Activated CD4-positive, alpha-beta T cell treated with anti-CD3 and anti-CD28 coated beads, Interleukin-2, amount 50 U/mL, for 4 hours (primary cell): Measurements from ENCODE around the gene DUSP9.

Source experiments
- DNase-seq, 2 experiments: peaks; one replicate each; pipeline ENCODE4 v3.0.0-alpha.2; 2020

The DUSP9 gene

DNA sequence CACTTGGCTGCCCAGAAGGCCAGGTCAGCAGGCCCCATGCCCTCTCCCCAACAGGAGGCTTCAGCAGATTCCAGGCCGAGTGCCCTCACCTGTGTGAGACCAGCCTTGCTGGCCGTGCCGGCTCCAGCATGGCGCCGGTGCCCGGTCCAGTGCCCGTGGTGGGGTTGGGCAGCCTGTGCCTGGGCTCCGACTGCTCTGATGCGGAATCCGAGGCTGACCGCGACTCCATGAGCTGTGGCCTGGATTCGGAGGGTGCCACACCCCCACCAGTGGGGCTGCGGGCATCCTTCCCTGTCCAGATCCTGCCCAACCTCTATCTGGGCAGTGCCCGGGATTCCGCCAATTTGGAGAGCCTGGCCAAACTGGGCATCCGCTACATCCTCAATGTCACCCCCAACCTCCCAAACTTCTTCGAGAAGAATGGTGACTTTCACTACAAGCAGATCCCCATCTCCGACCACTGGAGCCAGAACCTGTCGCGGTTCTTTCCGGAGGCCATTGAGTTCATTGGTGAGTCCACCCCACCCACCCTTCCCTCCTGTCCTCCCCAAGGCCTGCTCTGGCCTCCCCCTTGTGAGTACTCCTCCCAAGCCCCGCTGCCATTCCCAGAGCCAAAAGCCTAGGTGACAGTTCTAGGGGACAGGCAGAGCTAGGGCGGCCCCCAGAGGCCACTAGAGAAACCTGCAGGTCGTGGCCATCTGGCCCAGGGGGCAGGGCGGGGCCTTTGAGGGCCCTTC lies 2.3 kb downstream of the DUSP9 start:
- DNase-seq, result peak in 1 of 2 experiments; percentile 20

DNA sequence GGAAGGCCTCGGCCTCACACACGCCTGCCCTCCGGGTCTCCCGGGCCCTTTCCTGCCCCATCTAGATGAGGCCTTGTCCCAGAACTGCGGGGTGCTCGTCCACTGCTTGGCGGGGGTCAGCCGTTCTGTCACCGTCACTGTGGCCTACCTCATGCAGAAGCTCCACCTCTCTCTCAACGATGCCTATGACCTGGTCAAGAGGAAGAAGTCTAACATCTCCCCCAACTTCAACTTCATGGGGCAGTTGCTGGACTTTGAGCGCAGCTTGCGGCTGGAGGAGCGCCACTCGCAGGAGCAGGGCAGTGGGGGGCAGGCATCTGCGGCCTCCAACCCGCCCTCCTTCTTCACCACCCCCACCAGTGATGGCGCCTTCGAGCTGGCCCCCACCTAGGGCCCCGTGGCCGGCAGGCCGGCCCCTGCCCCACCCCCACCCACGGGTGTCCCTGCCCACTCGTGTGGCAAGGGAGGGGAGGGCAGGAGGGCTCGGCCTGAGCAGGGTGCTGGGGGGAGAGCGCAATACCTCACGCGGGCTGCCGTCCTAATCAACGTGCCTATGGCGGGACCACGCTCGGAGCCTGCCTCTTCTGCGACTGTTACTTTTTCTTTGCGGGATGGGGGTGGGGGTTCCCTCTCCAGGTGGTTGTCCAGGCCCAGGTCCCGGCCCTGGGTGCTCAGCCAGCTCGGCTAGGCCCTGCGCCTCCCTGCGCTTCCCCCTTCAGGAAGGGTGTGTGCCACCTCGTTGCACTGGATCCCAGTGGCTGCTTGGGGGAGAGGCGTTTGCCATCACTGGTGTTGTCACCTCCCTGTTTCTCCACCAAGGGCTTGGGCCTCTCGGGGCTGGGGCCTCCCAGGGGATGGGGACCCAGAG lies 3.1 kb downstream of the DUSP9 start:
- DNase-seq, result no peak

DNA sequence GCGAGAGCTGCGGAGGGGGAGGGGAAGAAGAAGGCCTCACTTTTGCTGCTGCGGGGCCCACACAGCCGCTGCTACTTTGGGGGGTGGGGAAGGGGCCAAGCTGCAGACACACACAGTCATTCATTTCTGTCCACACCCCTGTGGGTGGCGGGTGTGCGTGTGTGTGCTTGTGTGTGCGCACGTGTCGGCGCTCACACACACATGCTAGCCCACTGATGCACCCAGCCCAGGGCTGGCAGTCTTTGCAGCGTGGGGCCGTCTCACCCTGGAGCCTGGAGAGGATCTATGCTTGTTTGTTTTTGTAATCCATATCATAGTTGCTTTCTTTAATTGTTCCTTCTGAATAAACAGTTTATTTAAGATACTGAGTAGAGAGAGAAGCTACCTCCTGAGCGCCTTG lies 4.0 kb downstream of the DUSP9 start:
- no peak for DNase-seq

DNA sequence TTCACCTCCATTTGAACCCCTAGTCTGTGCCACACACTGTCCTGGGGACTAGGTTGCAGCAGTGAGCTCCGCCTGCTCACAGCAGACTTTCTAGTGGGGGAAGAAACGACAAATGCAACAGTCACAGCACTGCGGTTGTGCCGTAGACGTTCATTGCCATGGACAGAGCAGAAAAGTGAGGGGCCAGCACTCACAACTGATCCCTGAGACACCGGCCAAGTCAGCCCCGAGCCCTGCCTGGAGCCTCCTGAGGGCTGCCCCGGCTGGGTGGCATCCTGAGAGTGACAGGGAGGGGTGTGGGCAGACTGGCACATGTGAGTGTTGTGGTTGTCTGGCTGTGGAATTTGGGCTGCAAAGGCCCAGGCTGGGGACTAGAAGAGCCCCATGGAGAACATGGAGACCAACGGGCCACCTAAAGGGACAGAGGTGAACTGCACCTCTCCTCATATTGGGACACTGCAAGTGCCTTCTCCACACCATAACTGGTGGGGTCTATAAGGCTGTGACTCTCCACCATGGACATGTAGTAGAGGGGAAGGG lies 4.6 kb downstream of the DUSP9 start:
- no peak for DNase-seq

DNA sequence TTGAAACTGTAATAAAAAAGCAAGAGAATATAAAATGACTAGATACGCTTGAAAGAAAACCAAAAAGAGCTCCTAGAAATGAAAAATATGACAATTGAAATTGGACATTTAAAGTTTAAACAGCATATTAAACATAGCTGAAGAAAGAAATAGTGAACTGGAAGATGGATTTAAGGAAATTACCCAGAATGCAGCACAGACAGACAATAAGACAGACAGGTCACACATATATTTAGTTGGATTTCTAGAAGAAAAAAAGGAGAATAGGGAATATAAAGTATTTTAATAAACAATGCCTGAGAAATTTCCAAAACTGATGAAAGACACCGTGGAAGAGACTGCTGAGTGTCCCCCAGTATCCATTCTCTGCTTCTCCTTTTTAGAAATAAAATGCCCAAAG lies 6.6 kb downstream of the DUSP9 start:
- no peak for DNase-seq

DNA sequence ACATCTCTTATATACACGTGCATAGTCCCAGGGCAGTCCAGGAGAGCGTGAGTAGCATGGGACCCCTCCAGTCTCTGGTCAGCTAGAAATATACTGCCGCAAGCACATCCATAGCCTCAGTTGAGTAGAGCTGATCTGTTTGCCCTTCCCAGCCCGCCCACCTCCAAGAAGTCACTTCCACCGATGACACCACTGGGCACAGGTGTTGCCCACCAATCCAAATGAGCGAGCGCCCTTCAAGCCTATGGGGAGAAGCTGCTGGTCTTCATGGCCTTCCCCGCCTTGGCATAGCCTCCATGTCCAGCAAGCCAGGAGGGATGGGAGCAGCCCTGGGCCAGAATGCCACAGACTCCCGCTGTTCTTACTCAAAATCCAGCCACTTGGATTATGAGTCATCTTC lies 10.2 kb downstream of the DUSP9 start:
- DNase-seq, result no peak

DNA sequence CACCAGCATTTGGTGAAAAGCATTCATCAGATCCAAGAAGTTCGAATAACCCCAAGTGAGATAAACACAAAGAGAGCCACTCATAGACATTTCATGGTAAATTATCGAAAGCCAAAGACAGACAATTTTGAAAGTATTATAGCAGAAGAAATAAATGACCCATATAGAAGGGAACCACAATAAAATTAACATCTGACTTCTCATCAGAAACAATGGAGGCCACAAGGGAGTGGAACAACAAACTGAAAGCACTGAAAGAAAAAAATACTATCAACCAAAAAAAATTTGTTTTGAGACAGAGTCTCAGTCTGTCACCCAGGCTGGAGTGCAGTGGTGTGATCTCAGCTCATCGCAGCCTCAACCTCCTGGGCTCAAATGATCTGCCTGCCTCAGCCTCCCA lies 12.3 kb downstream of the DUSP9 start:
- DNase-seq, result no peak

DNA sequence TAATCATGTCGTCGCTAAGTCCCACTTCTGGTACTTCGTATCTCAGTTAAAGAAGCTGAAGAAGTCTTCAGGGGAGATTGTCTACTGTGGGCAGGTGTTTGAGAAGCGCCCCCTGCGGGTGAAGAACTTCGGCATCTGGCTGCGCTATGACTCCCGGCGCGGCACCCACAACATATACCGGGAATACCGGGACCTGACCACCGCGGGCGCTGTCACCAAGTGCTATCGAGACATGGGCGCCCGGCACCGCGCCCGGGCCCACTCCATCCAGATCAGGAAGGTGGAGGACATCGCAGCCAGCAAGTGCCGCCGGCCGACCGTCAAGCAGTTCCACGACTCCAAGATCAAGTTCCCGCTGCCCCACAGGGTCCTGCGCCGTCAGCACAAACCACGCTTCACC lies 15.3 kb downstream of the DUSP9 start:
- DNase-seq, result peak; percentile 58 to 60

DNA sequence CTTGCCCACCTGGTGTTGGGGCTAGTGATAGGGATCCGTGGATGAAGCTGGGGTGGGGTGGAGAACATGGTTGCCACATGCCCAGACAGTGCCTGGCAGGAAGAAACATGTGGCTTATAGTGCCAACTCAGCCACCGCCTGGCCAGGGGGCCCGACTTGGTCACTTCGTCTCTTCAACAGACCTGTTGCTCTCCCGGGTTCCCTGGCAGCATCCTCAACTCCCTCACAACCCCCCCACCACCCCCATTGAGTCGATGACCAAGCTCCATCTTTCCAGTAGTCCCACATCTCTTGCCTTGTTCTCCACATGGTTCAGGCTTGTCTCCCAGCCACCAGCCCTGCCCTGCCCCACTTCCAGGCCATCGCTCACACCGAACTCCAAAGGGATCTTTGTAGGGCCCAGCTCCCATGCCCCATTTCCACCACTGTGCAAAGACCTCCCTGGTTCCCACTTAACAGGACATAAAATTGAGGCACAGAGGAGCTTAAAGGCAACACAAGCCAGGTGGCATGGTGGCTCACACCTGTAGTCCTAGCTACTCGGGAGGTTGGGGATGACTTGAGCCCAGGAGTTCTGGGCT lies 18.8 kb downstream of the DUSP9 start:
- no peak for DNase-seq

DNA sequence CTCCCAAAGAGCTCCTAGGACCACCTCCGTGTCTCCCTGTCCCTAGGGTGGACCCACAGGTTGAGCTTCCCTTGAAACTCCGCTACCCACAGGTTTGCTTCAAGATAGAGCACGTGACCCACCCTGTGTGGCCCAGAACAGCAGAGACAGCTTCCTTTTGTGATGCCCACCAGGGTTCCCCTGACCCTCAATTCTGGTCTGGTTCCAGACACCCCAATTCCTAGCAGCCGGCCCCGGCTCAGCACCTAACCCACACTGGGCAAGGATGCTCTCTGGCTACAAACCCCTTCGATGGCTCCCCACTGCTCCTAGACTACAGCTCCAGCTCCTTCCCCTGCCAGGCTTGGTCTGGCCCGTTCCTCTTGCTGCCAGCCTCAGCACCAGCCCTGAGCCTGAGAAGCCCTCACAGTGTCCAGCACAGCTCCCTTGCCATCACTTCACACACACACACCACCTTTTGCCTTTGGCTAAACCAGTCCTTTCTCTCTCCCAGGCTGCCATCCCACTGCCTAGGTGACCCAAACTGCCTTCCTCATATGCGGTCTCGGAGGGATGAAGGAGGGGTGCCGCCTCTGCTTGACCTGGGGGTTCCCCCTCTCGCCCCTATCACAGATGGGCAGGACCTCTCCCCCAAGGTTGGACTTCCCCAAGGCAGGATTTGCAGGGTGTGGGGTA lies 20.4 kb downstream of the DUSP9 start:
- DNase-seq, result no peak

DNA sequence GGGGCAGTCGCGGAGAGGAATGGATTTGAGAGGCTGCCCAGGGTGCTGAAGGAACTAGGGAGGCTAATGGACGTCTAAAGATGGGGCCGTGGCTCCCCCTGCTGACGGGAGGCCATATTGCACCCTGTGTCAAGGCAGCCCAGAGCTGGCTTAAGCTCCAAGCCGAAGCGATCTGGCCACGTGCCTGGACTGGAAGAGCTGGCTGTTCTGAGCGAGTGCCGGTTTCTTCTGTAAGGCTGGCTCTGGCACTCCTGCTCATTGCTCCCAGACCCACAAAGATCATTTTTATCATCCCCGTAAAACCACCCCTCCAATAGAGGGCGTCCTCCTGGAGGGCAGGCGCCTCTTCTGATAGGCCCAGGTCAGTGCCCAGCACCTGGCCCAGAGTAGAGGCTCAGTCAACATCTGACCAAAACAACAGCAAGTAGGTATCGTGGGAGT lies 21.0 kb downstream of the DUSP9 start:
- DNase-seq, result peak; percentile 66 to 74

DNA sequence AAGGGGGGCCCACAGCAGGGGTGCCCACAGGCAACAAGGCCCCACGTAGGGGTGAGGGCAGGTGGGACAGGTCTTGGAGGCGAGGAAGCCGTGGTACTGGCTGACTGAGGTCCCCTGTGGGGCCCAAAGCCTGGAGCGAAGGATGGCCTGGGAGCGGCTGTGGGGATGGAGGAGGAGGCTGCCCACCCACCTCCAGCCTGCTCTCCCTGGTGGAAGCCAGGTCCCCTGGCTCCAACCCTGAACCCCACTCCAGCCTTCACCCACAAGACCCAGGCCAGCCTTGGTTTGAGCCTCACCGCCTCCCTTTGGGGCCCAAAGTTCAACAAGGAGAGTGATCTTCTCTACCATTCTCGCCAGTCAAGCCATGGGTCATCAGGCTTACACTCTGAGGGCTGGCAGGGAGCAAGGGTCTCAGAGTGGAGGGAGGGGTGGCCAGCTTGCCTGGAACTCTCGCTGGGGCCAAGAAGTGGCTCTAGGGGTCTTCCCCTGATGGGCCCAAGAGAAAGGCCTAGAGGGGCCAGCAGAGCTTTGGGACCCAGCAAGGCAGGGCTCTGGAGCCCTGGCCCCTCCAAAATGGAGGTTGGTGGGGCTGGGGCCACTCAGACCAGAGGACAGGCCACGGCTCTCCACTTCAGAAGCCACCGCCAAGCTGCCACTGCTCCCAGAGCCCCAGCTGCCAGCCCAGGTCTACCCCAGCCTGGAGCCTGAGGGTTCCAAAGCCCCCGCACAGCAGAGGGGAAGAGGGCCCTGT lies 21.6 kb downstream of the DUSP9 start:
- no peak for DNase-seq

DNA sequence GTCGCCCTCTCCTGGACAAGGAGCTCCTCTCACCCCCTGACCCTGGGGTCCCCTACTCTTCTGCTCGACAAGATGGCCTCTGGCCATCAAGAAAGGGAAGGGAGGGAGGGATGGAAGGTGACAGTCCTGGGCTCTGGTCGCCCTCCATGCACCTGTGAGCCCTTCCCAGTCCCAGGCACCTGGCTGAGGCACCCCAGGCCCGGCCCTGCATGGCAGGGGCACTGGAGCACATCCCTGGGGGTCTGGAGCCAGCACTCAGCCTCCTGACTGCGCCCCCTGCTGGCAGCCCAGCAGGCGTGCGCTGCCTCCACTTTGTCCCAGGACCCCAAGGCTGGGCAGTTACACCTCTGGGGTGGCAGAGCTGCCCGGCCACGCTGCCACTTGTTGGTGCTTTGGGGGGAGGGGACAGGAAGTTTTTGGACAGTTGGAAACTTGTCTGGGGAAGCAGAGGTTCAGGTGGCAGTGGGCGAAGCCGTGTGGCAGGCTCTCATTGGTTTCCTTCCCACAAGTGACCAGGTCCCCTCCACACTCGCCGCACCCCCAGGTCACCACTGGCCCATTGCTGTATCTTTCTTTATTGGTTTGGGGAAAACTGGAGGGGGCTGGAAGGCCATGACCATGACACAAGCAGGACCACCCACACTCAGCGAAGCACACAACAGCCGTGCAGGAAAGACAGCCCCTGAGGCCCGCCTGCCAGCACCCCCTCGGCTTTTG lies 22.3 kb downstream of the DUSP9 start:
- peak in 1 of 2 experiments; percentile 38 for DNase-seq

DNA sequence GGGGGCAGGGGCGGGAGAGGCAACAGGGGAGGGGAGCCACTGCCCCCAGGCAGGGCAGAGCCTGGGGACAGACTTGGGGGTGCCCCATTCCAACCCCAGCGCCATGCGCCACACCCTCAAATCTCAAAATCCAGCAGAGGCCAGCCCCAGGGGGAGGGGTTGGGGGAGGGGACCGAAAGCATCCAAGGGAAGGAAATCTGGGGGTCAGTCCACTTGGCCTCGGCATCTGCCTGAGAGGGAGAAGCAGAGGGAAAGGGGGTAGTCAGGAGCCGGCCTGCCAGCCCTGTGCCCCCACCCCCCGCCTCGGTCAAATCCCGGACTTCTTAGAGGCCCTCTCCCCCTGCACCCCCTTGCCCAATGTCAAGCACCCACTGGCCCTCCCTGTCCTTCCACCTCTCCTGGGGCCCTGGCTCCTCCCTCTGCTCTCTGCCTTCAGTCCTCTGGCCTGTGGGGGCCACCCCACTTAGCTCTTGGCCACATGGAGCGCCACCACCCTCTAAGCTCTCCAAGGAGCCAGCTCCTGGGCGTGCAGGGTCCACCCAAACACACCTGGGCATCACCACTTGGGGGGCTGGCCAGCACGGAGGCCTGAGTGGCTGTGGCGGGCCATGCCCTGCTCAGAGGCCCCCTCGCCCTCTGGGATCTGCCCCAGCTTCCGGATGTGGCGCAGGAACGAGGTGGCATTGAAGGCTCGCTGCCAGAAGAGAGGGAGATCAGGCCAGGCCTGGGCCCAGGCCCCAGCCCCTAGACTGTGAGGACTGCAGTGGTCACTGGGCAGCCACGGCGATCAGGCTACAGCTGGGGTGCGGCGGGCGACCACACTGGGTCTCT lies 23.1 kb downstream of the DUSP9 start:
- no peak for DNase-seq

DNA sequence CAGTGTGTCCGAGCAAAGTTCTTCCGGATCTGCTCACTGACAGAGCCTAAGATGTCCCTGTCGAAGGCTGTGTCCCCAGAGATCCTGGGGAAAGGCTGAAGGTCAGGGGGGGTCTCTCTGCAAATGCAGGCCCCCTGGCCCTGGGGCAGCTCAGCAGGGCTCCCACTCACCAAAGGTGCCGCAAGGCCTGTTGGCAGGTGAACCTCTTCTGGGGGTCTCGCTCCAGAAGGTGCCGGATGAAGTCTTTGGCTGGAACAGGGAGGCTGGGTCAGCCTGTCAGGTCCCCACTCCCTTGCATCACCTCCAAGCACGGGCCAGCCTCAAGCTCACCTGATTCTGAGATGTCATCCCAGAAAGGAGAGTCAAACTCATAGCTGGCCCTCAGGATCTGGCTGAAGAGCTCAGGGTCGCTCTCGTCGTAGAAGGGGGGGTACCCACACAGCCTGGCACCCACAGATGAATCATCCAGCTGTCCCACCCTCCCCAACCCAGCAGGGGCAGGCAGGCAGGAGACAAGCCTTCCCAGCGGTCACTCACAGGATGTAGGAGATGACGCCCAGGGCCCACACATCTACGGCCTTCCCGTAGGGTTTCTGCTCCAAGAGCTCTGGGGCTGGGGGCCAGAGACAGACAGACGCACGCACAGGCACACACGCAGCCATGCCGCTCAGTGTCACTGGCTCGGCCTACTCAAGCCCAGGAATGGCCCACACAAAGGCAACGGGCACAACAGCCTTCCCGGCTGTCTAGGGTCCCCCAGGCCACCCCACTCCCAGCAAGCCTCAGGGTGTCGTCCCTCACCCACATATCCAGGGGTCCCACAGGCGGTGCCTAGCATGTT lies 24.0 kb downstream of the DUSP9 start:
- no peak for DNase-seq

DNA sequence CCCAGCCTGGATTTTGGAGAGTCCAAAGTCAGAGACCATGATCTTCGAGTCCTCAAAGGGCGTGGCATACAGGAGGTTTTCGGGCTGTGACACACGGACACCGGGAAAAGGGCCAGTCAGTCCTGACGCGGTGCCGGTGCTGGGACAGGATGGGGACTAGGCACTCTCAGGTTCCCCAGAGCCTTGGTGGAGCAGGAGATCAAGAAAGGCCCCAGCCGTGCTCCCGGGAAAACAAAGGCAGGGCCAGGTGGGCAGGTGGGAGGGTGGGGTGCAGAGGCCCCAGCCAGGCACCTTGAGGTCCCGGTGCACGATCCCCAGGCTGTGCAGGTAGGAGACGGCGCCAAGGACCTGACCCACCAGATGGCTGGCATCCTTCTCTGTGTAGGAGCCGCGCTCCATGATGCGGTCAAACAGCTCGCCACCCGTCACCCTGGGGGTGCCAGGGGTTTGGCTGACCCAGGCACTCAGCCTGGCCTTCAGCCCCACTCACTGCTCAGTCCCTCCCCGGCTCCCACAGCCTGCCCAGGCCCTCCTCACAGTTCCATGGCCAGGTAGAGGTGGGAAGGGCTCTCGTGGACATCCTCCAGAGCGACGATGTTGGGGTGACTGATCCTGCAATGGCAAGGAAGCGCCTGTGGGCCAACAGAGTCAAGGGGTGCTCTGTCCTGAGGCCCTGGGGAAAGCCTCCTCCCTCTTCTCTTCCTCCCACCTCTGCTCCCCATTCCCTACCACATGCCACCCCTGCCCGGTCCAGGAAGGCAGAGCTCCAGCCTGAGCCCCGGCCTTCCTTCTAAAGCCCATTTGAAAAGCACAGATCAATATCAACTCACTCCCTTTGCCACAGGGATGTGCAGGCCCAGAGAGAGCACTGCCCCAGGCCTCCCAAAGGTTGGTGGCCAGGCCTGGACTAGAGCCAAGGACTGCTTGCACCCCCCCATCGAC lies 24.9 kb downstream of the DUSP9 start:
- no peak for DNase-seq

DNA sequence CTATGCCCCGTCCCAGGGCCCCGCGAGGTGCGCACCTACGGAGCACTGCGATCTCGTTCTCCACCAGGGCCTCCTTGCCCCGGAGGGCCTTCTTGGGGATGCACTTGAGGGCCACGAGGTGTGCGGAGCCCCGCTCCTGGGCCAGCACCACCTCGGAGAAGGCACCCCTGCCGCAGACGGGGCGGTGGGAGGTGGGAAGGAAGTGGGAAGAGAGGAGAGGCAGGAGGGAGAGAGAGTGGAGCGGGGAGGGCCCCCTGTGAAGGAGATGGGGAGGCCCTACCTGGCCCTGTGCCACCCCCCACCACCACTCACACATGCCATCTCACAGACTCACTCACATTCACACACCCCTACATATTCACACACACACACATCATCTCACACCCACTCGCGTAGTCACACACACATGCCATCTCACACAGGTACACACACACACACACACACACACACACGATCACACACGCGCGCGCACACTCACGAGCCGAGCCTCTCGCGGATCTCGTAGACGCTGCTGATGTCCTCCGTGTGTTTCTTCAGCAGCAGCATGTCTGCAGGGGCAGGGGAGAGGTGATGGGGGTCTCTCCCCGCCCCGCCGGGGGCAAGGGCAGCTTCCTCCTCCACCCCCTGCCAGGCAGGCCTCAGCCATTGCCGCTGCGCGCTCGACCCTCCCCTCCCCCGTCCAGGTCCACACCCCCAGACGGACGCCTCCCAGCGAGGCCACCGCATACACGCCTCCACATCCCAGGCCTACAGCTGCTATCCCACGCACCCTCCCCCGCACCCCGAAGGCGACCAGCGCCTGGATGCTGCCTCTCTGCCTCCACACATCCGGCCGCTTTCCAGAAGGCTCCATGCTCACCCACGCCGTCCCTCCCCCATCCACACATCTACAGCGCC lies 25.8 kb downstream of the DUSP9 start:
- DNase-seq, result no peak
